Esophagus squamous epithelium (tissue), 4 donors: ENCODE results near the gene PSMA7.

ENCODE experiments used
- CTCF ChIP-seq, 6 experiments: fragments of 450-650 bp in 4 of 6; fragments of 200-600 bp in 2 of 6; sonication (generic) in 2 of 6; IDR thresholded peaks; one replicate each; pipeline ENCODE4 v1.5.1; 2016 to 2019; ENCODE audit warnings: antibody characterized with exemption in 6 of 6, mild to moderate bottlenecking in 4 of 6, moderate library complexity in 4 of 6
- POLR2A ChIP-seq, 4 donors: fragments of 450-650 bp; IDR thresholded peaks; one replicate each; pipeline ENCODE4 v1.6.1; 2017; ENCODE audit warnings: antibody characterized with exemption in 4 of 4, mild to moderate bottlenecking in 4 of 4, moderate library complexity in 3 of 4

- TF ChIP-seq CTCF (IDR thresholded peaks at IDR 0.05) (no peak), POLR2A (IDR thresholded peaks at IDR 0.05) (peak in 1 of 4 donors; percentile 27)
These were observed 20.3 kb downstream of the PSMA7 start for GRCh38 chr20:62122654-62123449.
